Non-pigmented ciliary epithelial cell (primary cell): ENCODE results near the gene TRAPPC14.
A peak's percentile ranks its signal among the peaks of the same experiment; 100 is the strongest.
"Not testable (repeated sequence)": the region's sequence is repeated elsewhere in the genome, so short reads cannot be mapped to it uniquely, and the experiment has no call there.

ENCODE experiments used
- DNase-seq: peaks from one replicate; pipeline ENCODE4 v3.0.0-alpha.2; 2010; ENCODE audit warnings: low read depth

Gene TRAPPC14

DNA sequence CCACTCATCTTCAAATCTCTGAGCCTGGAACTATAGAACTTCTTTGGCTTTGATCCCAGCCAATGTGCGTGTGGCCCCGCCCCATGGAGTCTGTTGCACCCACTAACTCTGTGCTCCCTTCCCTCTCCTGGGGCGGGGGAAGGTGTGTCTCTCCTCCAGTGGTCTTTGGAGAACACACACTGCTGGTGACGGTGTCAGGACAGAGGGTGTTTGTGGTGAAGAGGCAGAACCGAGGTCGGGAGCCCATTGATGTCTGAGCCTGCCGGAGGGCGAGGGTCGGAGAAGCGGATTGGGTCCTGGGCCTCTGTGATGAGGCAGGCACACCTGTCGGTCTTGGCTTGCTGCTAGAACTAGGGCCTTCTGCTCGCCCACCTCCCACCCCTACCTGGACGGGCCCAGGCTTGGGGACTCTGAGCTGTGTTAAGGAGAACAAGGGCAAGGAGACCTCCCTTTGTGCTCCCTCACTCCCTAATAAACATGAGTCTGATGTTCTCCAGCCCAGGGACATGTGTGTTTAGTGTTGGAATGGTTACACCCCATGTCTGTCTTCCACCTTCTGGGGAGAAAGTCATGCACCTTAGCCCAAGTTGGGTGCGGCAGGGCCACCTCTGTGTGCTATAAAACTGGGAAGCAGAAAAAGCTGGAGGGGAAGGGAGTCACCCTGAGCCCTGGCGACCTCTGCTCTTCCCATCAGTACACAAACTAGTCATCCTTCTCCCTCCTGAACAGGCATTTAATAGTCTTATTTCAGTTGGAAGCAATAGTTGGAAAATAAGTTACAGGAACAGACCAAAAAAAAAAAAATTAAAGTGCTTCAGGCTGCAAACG is 4.6 kb downstream of the TRAPPC14 start:
- DNase-seq = no peak

DNA sequence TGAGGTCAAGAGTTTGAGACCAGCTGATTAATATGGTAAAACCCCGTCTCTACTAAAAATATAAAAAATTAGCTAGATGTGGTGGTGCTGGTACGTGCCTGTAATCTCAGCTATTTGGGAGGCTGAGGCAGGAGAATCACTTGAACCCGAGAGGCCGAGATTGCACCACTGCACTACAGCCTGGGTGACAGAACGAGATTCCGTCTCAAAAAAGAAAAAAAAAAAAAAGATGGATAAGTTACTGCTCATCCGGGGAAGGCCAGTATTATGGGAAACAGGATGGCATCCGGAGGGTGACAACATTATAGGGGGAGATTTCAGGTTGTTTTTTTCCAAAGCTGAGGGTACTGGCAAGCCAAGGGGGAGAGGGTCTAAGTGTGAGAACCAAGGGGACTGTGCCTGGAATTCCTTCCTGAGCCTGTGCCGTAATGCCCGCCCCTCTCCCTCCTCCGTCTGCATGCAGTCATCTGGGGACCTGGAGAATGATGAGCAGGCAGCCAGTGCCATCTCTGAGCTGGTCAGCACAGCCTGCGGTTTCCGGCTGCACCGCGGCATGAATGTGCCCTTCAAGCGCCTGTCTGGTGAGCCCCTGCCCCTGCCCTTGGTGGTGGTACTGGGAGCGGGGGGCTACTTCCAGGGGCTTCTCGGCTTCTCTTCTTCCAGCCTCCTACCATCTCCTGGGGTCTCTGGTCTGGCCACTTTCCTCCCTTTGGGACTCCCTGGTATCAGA is 5.4 kb downstream of the TRAPPC14 start:
- no peak for DNase-seq

DNA sequence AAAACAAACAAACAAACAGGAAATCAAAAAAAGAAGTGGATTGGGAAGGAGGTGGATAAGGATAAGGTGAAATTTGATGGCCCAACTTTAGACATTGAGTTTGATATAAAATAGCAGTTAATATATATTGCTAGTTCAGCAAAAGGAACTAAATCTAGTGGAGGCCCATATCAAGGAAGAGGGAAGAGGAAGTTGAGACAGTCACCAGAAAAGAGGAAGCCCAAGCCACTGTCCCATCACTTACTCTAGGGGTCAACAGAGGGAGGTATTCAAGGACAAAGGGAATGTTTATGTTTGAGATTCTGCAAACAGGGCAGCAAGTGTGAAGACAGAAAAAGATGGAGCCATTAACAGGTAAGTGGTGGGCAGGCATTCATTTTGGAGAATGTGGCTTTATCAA is 6.1 kb downstream of the TRAPPC14 start:
- DNase-seq = no peak

DNA sequence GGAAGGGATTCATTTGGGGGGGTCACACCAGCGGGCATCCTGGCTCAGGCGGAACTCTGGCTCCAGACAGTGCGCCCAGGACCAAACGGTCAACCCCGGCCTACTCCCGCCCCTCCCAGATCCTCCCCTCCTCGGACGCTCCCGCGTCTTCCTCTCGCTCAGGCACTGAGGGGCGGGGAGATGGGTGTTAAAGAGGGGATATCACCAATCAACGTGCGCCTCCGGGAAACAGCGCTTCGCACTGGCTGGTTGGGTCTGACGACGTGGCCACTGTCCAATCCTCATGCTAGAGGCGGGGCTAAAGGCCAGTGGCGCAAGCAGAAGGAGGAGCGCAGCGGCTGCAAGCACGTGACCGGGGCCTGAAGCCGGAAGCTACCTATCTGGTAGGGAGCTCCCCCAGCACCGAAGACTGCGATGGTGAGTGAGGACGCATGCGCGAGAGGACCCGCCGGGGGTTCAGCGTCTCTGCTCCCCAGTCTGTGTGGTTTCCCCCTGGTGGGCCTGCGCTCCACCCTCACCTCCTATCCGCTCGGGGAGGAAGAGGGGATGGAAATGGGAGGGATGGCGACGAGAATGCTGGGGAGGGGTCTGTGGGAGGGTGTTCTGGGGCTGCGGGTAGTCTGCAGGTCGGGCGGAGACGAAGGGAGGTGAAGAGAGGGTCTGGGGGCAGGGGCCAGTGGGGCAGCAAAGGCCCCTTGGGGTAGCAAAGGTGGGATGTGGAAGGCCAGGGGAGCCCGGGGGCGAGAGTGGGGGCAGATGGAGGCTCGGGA is 9.8 kb downstream of the TRAPPC14 start, which contains the start of gene LAMTOR4:
LAMTOR4 (plus strand) TSS at position 360 of the 770 bp plus-strand sequence; CDS start at position 415, 55 bp downstream.
- DNase-seq = peak; percentile 95

DNA sequence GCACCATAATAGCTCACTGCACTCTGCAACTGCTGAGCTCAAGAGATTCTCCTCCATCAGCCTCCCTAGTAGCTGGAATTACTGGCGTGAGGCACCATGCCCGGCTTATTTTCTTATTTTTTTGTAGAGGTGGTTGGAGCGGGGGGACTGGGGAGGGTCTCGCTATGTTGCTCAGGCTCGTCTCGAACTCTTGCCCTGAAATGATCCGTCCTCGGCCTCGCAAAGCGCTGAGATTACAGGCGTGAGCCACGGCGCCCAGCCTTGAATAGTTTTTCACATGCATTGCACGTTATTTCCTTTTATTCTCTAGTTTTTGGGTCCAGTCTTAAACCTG is 10.3 kb downstream of the TRAPPC14 start:
- DNase-seq = no peak

DNA sequence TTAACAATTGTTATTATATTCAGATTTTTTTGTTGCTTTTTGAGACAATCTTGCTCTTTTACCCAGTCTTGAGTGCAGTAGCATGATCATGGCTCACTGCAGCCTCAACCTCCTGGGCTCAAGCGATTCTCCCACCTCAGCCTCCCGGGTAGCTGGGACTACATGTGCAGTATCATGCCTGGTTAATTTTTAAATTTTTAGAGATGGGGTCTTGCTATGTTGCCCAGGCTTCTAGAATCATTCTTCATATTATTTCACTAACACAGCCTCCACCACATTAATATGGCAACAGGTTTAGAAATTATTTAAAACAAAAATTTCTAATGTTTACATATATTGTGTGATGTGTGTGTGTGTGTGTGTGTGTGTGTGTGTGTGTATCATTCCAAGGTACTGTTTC is 11.2 kb downstream of the TRAPPC14 start:
- DNase-seq = no peak

DNA sequence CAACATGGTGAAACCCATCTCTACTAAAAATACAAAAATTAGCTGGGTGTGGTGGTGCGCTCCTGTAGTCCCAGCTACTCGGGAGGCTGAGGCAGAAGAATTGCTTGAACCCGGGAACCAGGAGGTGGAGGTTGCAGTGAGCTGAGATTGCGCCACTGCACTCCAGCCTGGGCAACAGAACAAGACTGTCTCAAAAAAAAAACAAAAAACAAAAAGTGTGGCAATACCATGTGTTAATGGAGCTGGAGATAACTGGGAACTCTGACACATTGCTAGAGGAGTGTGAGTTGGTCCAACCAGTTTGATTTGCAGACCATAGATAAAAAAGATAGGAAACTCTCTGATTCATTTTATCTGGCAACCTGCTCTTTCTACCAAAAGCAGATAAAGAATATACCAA is 12.2 kb downstream of the TRAPPC14 start:
- DNase-seq = not testable (repeated sequence)

DNA sequence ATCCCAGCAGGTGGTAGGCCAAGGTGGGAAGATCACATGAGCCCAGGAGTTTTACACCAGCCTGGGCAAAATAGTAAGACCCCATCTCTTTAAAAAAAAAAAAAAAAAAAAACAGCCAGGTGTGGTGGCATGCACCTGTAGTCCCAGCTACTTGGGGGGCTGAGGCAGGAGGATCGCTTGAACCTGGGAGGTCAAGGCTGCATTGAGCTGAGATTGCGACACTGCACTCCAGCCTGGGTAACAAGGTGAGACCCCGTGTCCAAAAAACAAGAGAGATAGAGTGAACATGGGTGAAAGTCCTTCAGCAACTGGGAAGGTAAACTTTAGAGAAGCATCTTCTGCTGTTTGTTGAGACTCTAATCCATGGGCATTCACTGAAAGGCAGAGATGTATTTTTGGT is 16.1 kb downstream of the TRAPPC14 start:
- DNase-seq = no peak

DNA sequence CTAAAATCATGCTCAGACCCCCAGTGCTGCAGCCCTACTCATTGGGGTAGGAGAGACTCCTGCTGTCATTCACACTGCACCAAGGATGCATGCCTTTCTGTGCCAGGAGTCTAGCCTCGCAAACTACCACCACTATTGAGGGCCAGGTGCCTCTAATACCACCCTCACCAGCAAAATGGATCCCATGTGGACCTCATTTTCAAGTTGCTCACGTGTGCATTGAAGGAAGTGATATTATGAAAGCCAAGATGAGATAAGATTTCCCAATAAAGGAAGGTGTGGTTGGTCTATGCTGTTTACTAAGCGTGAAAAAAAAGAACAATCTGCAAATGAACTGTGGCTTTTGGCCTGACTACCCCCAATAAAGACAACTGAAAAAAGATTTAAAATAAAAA is 17.0 kb downstream of the TRAPPC14 start:
- no peak for DNase-seq

DNA sequence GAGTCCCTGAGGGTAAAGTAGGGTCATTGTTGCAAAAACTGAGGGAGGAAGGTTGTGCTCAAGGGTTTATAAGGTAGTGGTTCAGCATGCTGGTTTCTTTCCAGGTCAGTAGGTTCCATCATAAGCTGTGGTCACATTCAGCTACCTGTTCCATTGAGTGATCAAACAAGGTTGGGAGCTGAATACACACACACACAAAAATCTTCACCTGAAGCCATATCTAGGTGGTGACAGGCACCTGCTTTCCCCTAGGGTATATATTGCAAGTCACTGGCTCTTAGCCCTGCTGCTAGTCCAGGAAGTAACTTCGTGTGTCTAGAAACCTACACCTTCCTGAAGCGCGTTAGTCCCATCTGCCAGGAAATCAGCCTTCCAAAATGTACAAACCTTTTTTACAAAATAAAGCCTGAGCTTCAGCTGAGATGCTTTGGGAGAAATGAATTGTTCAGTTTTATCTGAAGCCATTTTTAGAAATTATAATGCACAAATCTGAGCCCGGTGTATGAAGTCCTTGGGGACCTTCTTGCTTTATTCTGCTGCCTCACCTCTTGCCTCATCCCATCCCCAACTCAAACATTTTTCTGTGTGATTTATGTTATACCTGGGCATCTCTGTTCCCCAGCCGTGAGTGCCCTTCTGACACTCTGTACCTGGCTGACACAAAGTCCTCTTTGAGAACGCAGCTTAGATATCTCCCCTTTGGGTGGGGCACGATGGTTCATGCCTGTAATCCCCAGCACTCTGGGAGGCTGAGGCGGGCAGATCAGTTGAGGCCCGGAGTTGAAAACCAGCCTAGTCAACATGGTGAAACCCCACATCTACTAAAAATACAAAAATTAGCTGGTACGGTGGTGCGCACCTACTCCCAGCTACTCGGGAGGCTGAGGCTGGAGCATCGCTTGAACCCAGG is 20.4 kb downstream of the TRAPPC14 start:
- DNase-seq = no peak

DNA sequence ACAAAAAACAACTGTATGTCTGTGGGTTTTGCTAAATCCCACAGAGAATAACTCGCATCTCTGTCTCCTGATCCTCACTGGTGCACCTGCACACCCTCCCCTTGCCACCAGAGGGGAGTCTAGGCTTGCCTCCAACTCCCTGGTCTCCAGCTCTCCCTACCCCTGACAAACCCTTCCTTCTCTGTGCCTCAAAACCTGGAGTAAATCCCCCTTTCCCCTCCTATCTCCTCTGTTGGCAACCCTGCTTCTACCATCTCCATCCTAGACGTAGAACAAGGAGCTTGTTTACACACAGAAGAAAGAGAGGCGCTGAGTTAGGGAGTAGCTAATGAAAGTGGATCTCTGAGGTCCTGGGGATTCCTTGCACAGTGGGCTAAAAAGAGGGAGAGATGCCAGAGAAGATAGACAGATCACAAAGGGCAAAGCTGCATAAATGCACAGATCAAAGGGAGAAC is 25.8 kb downstream of the TRAPPC14 start:
- no peak for DNase-seq

DNA sequence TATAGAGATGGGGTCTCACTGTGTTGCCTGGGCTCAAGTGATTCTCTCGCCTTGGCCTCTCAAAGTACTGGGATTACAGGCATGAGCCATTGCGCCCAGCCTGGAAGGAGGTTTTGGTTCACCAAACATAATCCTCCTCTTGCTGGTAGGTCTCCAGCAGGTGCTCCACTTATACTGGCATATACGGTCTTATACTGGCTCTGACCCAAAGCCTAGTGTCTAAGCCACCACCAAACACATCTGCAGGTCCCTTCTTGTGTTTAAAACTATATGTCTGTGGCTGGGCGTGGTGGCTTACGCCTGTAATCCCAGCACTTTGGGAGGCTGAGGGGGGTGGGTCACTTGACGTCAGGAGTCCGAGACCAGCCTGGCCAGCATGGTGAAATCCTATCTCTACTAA is 26.4 kb downstream of the TRAPPC14 start:
- DNase-seq = no peak

DNA sequence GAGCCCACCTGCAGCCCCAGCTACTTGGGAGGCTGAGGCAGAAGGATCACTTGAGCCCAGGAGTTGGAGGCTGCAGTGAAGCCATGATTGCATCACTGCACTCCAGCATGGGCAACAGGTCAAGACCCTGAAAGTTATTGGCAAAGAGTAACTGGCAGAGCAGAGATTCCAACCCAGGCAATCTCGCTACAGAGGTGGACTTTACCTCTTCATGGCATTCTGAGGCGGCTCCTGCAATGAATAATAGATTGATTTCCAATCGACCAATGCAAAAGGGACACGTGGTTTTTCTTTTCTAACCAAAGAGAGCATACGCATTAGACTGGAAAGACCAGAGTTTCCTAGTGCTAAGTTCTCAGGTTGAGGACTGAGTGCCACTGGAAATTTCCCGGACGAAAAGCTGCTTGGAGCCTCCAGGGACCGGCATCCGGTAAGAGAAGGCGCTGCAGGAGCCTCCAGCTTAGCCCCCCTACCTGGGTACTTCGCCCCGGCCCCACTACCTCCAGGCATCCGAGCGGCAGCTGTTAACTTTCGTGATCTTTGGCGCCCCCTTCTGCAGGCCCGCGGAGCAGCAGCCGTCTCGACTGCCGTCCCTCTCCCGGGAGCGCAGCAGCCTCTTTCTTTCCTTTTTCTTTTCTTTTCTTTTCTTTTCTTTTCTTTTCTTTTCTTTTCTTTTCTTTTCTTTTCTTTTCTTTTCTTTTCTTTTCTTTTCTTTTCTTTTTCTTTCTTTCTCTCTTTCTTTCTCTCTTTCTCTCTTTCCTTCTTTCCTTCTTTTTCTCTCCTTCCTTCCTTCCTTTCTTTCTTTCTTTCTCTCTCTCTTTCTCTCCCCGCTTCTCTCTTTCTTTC is 27.7 kb downstream of the TRAPPC14 start:
- no peak for DNase-seq

DNA sequence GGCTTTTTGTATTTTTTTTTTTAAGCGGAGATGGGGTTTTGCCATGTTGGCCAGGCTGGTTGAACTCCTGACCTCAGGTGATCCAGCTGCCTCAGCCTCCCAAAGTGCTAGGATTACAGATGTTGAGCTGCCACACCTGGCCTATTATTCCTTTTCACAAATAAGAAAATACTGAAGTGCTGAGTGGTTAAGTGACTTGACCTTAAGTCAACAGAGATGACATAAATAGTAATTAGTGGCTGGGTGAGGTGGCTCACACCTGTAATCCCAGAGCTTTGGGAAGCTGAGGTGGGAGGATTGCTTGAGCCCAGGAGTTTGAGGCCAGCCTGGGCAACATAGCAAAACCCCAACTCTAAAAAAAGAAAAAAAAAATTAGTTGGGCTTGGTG is 28.3 kb downstream of the TRAPPC14 start:
- DNase-seq = not testable (repeated sequence)

DNA sequence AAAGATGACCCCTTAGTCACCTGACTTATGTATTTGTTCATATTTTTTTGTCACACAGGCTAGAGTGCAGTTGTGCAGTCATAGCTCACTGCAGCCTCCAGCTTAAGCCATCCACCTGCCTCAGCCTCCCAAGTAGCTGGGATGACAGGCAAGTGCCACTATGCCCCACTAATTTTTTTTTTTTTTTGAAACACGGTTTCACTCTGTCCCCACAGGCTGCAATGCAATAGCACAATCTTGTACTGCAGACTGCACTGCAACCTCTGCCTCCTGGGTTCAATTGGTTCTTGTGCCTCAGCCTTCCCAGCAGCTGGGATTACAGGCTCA is 29.9 kb downstream of the TRAPPC14 start:
- no peak for DNase-seq

DNA sequence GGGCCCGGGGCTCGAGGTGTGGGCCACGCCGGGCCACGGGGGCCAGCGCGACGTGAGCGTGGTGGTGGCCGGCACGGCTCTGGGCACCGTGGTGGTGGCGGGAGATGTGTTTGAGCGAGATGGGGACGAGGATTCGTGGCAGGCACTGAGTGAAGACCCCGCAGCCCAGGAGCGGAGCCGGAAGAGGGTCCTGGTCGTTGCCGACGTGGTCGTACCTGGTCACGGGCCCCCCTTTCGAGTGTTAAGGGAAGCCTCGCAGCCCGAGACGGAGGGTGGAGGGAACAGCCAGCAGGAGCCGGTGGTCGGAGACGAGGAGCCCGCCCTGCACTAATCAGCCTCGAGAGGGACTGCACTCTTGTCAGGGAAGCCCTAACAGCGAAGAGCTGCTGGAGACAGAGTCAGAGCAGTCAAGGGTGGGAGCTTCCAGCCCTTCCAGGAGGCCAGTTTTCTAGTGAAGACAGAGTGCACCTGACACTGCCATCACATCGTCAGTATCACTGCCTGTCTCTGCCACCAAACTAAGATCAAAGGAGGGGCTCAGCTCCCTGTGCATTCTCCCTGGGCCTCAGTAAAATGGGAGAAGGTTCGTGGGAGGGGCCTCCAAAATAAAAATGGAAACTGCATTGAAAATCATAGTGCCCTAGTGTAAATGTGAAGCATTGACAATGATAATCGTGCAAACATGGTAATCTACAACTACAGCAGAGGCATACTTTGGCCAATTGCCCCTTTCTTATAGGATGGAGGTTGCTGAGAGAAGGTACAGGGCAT is 30.5 kb downstream of the TRAPPC14 start:
- DNase-seq = no peak

DNA sequence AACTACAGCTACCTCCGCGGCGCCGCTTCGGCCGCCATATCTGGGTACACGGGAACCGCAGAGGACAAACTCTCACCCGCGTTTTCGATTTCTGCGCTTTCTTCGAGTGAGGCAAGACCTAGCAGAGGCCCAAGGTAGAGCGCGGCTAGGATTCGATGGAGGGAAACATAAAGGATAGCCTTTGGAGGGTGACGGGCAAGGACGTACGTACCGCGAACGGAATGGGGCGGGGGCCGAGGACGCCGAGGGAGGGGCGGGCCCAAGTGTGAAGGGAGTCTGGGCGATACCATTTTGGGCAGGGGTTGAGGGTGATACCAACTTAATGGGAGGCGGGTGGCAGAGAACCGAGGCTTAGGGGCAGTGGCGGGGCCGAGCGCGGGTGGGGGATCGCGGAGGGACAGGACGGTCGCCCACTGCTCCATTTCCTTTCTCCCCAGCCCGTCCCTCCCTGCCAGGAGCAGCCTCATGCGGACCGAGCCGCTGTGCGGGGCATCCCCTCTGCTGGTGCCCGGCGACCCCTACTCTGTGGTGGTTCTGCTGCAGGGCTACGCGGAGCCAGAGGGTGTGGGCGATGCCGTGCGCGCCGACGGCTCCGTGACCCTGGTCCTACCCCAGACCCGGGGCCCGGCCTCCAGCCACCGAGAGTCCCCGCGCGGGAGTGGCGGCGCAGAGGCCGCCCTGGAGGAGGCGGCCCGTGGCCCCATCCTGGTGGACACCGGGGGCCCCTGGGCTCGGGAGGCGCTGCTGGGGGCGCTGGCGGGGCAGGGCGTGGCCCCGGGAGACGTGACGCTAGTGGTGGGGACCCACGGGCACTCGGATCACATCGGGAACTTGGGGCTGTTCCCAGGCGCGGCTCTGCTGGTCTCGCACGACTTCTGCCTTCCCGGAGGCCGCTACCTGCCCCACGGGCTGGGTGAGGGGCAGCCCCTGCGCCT is 31.3 kb downstream of the TRAPPC14 start, which contains the start of gene MBLAC1:
MBLAC1 (plus strand) TSS at position 37 of the 935 bp plus-strand sequence; CDS start at position 466, 429 bp downstream.
- DNase-seq = peak; percentile 74

DNA sequence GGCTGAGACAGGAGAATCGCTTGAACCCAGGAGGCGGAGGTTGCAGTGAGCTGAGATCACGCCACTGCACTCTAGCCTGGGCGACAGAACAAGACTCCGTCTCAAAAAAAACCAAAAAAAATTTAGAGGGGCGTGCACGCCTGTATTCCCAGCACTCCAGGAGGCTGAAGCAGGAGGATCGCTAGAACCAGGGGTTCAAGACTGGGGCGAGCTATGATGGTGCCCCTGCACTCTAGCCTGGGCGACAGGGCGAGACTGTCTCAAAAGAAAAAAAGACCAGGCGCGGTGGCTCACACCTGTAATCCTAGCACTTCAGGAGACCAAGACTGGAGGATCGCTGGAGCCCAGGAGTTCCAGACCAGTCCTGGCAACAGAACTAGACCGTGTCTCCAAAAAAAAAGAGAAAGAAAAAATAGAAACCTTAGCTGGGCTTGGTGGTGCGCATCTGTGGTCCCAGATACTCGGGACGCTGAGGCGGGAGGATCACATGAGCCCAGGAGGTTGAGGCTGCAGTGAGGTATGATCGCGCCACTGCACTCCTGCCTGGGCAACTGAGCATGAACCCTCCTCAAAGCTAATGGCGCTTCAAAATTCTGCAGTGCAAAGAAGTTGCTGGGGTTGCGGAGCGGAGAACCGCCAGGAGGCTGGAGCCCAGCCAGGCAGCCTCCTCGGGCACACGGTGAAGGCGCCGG is 32.1 kb downstream of the TRAPPC14 start:
- DNase-seq = no peak
